Right atrium auricular region (tissue), 2 donors: ENCODE measurements around the gene CACNA2D3. TPM values are rescaled to one million over a fixed set of nuclear protein-coding genes. Genes with fewer than 3 reads are reported as not detected.

ENCODE experiments used
- DNase-seq: peaks from one replicate; pipeline ENCODE4 v3.0.0-alpha.2; 2019; ENCODE audit warnings: low spot score
- H3K27ac ChIP-seq, 2 donors: fragments of 200-600 bp; sonication (generic); 1 replicate in 1 of 2; 2 replicates in 1 of 2; pipeline ENCODE4 v1.5.1; 2016 to 2019
- H3K27me3 ChIP-seq, 2 donors: fragments of 200-600 bp; sonication (generic); one replicate each; pipeline versions ENCODE4 v1.5.1 to v1.6.0; 2017 to 2019
- H3K36me3 ChIP-seq: fragments of 200-600 bp; sonication (generic); one replicate; pipeline ENCODE4 v1.5.1; 2016
- H3K4me1 ChIP-seq, 2 donors: fragments of 200-600 bp; sonication (generic); one replicate each; pipeline versions ENCODE4 v1.5.1 to v1.6.0; 2017 to 2019
- H3K4me3 ChIP-seq, 2 donors: fragments of 200-600 bp; sonication (generic); 1 replicate in 1 of 2; 2 replicates in 1 of 2; pipeline ENCODE4 v1.5.1; 2017 to 2019; ENCODE audit warnings: mild to moderate bottlenecking in 1 of 2, moderate library complexity in 1 of 2
- H3K9me3 ChIP-seq, 2 donors: fragments of 200-600 bp; sonication (generic); one replicate each; pipeline ENCODE4 v1.5.1; 2019
- CTCF ChIP-seq, 2 donors: fragments of 200-600 bp; sonication (generic); IDR thresholded peaks; one replicate each; pipeline ENCODE4 v1.5.1; 2019; ENCODE audit warnings: antibody characterized with exemption in 2 of 2
- total RNA-seq, 2 donors: library from RNA; depleted of rRNA; stranded (reverse); fragments of >200 nt; gene quantifications; one replicate each; pipeline ENCODE4 v1.1.0, GENCODE V29; 2016

Gene CACNA2D3
- total RNA-seq, 2 donors from 2014 or later, result 10.9 to 17.2 TPM

GRCh38 chr3:55030938-55031337, 908.6 kb downstream of the CACNA2D3 start:
- no peak for DNase-seq
- TF ChIP-seq CTCF (IDR thresholded peaks at IDR 0.05), result no peak
- Histone ChIP-seq H3K9me3 (no peaks in the 10 kb centered on the region), H3K36me3 (no peaks in the 10 kb centered on the region), H3K27me3 (no peaks in the 10 kb centered on the region), H3K27ac (no peak overlapping the region), H3K4me1 (no peaks in the 10 kb centered on the region), H3K4me3 (no peak overlapping the region)

GRCh38 chr3:55036883-55037577, 914.7 kb downstream of the CACNA2D3 start:
- DNase-seq, result no peak
- H3K4me1 ChIP-seq, result no peaks in the 10 kb centered on the region
- no peaks in the 10 kb centered on the region for H3K9me3 ChIP-seq
- no peak overlapping the region for H3K4me3 ChIP-seq
- no peak for TF ChIP-seq CTCF (IDR thresholded peaks at IDR 0.05)
- no peaks in the 10 kb centered on the region for H3K36me3 ChIP-seq
- no peaks in the 10 kb centered on the region for H3K27me3 ChIP-seq
- no peak overlapping the region for H3K27ac ChIP-seq

- DNase-seq, result no peak
- no peak for TF ChIP-seq CTCF (IDR thresholded peaks at IDR 0.05)
- no peak overlapping the region for H3K4me3 ChIP-seq
- H3K27me3 ChIP-seq, result no peaks in the 10 kb centered on the region
- H3K4me1 ChIP-seq, result no peaks in the 10 kb centered on the region
- H3K27ac ChIP-seq, result no peak overlapping the region
- H3K36me3 ChIP-seq, result no peaks in the 10 kb centered on the region
- no peaks in the 10 kb centered on the region for H3K9me3 ChIP-seq
These were observed 920.2 kb downstream of the CACNA2D3 start for GRCh38 chr3:55042591-55042990.

- Histone ChIP-seq H3K9me3 (no peaks in the 10 kb centered on the region), H3K4me3 (no peak overlapping the region), H3K27me3 (no peaks in the 10 kb centered on the region), H3K27ac (no peak overlapping the region), H3K36me3 (no peaks in the 10 kb centered on the region), H3K4me1 (no peaks in the 10 kb centered on the region)
- TF ChIP-seq CTCF (IDR thresholded peaks at IDR 0.05), result no peak
- no peak for DNase-seq
These were observed 922.1 kb downstream of the CACNA2D3 start for GRCh38 chr3:55044486-55044885.

- Histone ChIP-seq H3K27ac (no peak overlapping the region), H3K4me1 (no peaks in the 10 kb centered on the region), H3K27me3 (no peaks in the 10 kb centered on the region), H3K4me3 (no peak overlapping the region), H3K36me3 (no peaks in the 10 kb centered on the region), H3K9me3 (peaks cover 0 to 21% of the 10 kb centered on the region in 2 donors)
- no peak for DNase-seq
- no peak for TF ChIP-seq CTCF (IDR thresholded peaks at IDR 0.05)
These were observed 936.8 kb downstream of the CACNA2D3 start for GRCh38 chr3:55059027-55059629.
